ACC112 (cell line): ENCODE results near the gene DAB2IP.

Experiments used
- H2AFZ ChIP-seq: fragments of 200-600 bp; sonication (generic); one replicate; pipeline ENCODE4 v1.6.0; 2017; ENCODE audit warnings: antibody characterized with exemption, low read length; ENCODE audit not compliant: unreplicated experiment
- H3K27ac ChIP-seq: fragments of 200-600 bp; sonication (generic); 2 replicates; pipeline ENCODE4 v1.5.1; 2014; ENCODE audit warnings: low read depth, mild to moderate bottlenecking, antibody characterized with exemption, low read length, moderate library complexity
- H3K27me3 ChIP-seq: fragments of 200-600 bp; sonication (generic); 2 replicates; pipeline ENCODE4 v1.6.1; 2014; ENCODE audit warnings: mild to moderate bottlenecking, antibody characterized with exemption, low read length, moderate library complexity, mixed read lengths; ENCODE audit not compliant: insufficient read depth
- H3K36me3 ChIP-seq: fragments of 200-600 bp; sonication (generic); 2 replicates; pipeline ENCODE4 v1.6.1; 2016; ENCODE audit warnings: mild to moderate bottlenecking, antibody characterized with exemption, low read length, moderate library complexity, mixed read lengths; ENCODE audit not compliant: insufficient read depth
- H3K4me1 ChIP-seq: fragments of 200-600 bp; sonication (generic); one replicate; pipeline ENCODE4 v1.6.1; 2016; ENCODE audit warnings: low read length, mixed read lengths; ENCODE audit not compliant: insufficient read depth, unreplicated experiment, control insufficient read depth
- H3K4me3 ChIP-seq: fragments of 200-600 bp; sonication (generic); 2 replicates; pipeline ENCODE4 v1.5.1; 2014; ENCODE audit warnings: mild to moderate bottlenecking, low read depth, low read length
- H3K79me2 ChIP-seq: fragments of 200-600 bp; sonication (generic); one replicate; pipeline ENCODE4 v1.6.0; 2016; ENCODE audit warnings: low read length; ENCODE audit not compliant: control insufficient read depth, unreplicated experiment, insufficient read depth

The DAB2IP gene

GRCh38 chr9:121693388-121693670, 41.9 kb downstream of the DAB2IP start:
- no peaks in the 10 kb centered on the region for H3K79me2 ChIP-seq
- H3K27ac ChIP-seq = no peak overlapping the region
- H3K27me3 ChIP-seq = no peaks in the 10 kb centered on the region
- no peaks in the 10 kb centered on the region for H3K36me3 ChIP-seq
- H3K4me3 ChIP-seq = no peak overlapping the region
- no peak overlapping the region for H2AFZ ChIP-seq
- H3K4me1 ChIP-seq = peaks cover 3% of the 10 kb centered on the region

- Histone ChIP-seq H3K4me3 (no peak overlapping the region), H3K27me3 (no peaks in the 10 kb centered on the region), H2AFZ (no peak overlapping the region), H3K79me2 (no peaks in the 10 kb centered on the region), H3K36me3 (no peaks in the 10 kb centered on the region), H3K4me1 (peaks cover 3% of the 10 kb centered on the region), H3K27ac (no peak overlapping the region)
Observed at GRCh38 chr9:121694001-121694400, 42.6 kb downstream of the DAB2IP start.

GRCh38 chr9:121694600-121694999, 43.2 kb downstream of the DAB2IP start:
- H3K4me1 ChIP-seq = peaks cover 3% of the 10 kb centered on the region
- H3K79me2 ChIP-seq = no peaks in the 10 kb centered on the region
- H3K36me3 ChIP-seq = no peaks in the 10 kb centered on the region
- H3K4me3 ChIP-seq = no peak overlapping the region
- no peak overlapping the region for H2AFZ ChIP-seq
- no peaks in the 10 kb centered on the region for H3K27me3 ChIP-seq
- H3K27ac ChIP-seq = no peak overlapping the region

GRCh38 chr9:121696930-121697329, 45.5 kb downstream of the DAB2IP start:
- no peak overlapping the region for H3K4me3 ChIP-seq
- H3K4me1 ChIP-seq = peaks cover 3% of the 10 kb centered on the region
- no peaks in the 10 kb centered on the region for H3K36me3 ChIP-seq
- H3K27ac ChIP-seq = no peak overlapping the region
- no peak overlapping the region for H2AFZ ChIP-seq
- no peaks in the 10 kb centered on the region for H3K79me2 ChIP-seq
- H3K27me3 ChIP-seq = no peaks in the 10 kb centered on the region

- Histone ChIP-seq H3K27me3 (no peaks in the 10 kb centered on the region), H2AFZ (peak overlapping the region; percentile 90), H3K4me1 (no peaks in the 10 kb centered on the region), H3K27ac (no peak overlapping the region), H3K36me3 (no peaks in the 10 kb centered on the region), H3K4me3 (peak overlapping the region; percentile 80), H3K79me2 (no peaks in the 10 kb centered on the region)
Observed at GRCh38 chr9:121698627-121699570, 47.5 kb downstream of the DAB2IP start.

- H3K36me3 ChIP-seq = no peaks in the 10 kb centered on the region
- H3K27me3 ChIP-seq = no peaks in the 10 kb centered on the region
- H2AFZ ChIP-seq = peak overlapping the region; percentile 90
- H3K79me2 ChIP-seq = no peaks in the 10 kb centered on the region
- H3K27ac ChIP-seq = no peak overlapping the region
- H3K4me3 ChIP-seq = peak overlapping the region; percentile 80
- no peaks in the 10 kb centered on the region for H3K4me1 ChIP-seq
Observed at GRCh38 chr9:121699571-121700164, 48.2 kb downstream of the DAB2IP start.

GRCh38 chr9:121700165-121700831, 48.9 kb downstream of the DAB2IP start:
- peak overlapping the region; percentile 80 for H3K4me3 ChIP-seq
- H3K36me3 ChIP-seq = no peaks in the 10 kb centered on the region
- no peaks in the 10 kb centered on the region for H3K79me2 ChIP-seq
- no peak overlapping the region for H2AFZ ChIP-seq
- no peaks in the 10 kb centered on the region for H3K27me3 ChIP-seq
- H3K4me1 ChIP-seq = no peaks in the 10 kb centered on the region
- H3K27ac ChIP-seq = no peak overlapping the region

GRCh38 chr9:121700832-121701419, 49.5 kb downstream of the DAB2IP start:
- Histone ChIP-seq H3K79me2 (no peaks in the 10 kb centered on the region), H3K27ac (no peak overlapping the region), H3K27me3 (no peaks in the 10 kb centered on the region), H2AFZ (no peak overlapping the region), H3K4me1 (no peaks in the 10 kb centered on the region), H3K36me3 (no peaks in the 10 kb centered on the region), H3K4me3 (no peak overlapping the region; the same call in 1 of the 2 replicates)

GRCh38 chr9:121701736-121702261, 50.4 kb downstream of the DAB2IP start:
- no peaks in the 10 kb centered on the region for H3K4me1 ChIP-seq
- no peak overlapping the region for H2AFZ ChIP-seq
- no peaks in the 10 kb centered on the region for H3K79me2 ChIP-seq
- H3K36me3 ChIP-seq = no peaks in the 10 kb centered on the region
- H3K27me3 ChIP-seq = no peaks in the 10 kb centered on the region
- no peak overlapping the region for H3K27ac ChIP-seq
- H3K4me3 ChIP-seq = no peak overlapping the region

GRCh38 chr9:121703014-121703734, 51.7 kb downstream of the DAB2IP start:
- Histone ChIP-seq H3K27me3 (no peaks in the 10 kb centered on the region), H3K36me3 (no peaks in the 10 kb centered on the region), H2AFZ (no peak overlapping the region), H3K4me1 (no peaks in the 10 kb centered on the region), H3K79me2 (no peaks in the 10 kb centered on the region), H3K27ac (no peak overlapping the region), H3K4me3 (no peak overlapping the region)
